ENCODE results near the gene DUS3L.

DNA sequence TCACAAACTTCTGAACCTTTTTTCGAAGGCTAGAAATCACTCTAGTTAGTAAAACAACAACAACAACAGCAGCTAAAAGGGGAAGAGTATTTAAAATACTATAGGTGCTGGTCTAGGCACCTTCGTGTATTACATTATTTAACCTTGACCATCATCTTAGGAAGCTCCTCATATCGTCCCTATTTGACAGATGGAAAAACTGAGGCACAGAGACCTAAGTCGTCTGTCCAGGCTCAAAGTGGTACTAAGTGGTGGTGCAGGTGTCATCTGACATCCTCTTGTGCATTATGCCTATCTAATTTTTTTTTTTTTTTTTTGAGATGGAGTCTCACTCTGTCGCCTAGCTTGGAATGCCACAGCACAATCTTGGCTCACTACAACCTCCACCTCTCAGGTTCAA lies 41.5 kb downstream of the DUS3L start:
- TF ChIP-seq, protein P1, sequence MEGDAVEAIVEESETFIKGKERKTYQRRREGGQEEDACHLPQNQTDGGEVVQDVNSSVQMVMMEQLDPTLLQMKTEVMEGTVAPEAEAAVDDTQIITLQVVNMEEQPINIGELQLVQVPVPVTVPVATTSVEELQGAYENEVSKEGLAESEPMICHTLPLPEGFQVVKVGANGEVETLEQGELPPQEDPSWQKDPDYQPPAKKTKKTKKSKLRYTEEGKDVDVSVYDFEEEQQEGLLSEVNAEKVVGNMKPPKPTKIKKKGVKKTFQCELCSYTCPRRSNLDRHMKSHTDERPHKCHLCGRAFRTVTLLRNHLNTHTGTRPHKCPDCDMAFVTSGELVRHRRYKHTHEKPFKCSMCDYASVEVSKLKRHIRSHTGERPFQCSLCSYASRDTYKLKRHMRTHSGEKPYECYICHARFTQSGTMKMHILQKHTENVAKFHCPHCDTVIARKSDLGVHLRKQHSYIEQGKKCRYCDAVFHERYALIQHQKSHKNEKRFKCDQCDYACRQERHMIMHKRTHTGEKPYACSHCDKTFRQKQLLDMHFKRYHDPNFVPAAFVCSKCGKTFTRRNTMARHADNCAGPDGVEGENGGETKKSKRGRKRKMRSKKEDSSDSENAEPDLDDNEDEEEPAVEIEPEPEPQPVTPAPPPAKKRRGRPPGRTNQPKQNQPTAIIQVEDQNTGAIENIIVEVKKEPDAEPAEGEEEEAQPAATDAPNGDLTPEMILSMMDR (IDR thresholded peaks at IDR 0.05) = no peak
- no peak for TF ChIP-seq ZFX (IDR thresholded peaks at IDR 0.05; ENCODE audit: borderline replicate concordance)

All from 22Rv1 (cell line).